DND-41 (cell line): Measurements from ENCODE around the gene EFHD1.

Experiments used
- CTCF ChIP-seq: IDR thresholded peaks from 2 replicates; pipeline ENCODE4 v1.5.1; 2012; ENCODE audit warnings: borderline replicate concordance, low read length, moderate library complexity, mild to moderate bottlenecking; ENCODE audit not compliant: poor library complexity, severe bottlenecking; ENCODE audit errors: extremely low read depth
- EZH2 ChIP-seq: IDR thresholded peaks from 3 replicates; pipeline ENCODE4 v1.6.1; 2012; ENCODE audit warnings: borderline replicate concordance, low read depth, mild to moderate bottlenecking, moderate library complexity, low read length, inconsistent platforms; ENCODE audit not compliant: severe bottlenecking

GRCh38 chr2:232728785-232729184 lies 95.4 kb downstream of the EFHD1 start:
- TF ChIP-seq CTCF (no peak), EZH2 (no peak)
